ENCODE measurements around the gene ZNF675. TPM values are rescaled to one million over a fixed set of nuclear protein-coding genes. Genes with fewer than 3 reads are reported as not detected.
"Not testable (repeated sequence)": the region's sequence is repeated elsewhere in the genome, so short reads cannot be mapped to it uniquely, and the experiment has no call there.

Gene ZNF675
- polyA plus RNA-seq (2011; rRNA removed) (3.8 and 5.3 TPM in 2 replicates), polyA minus RNA-seq (2011; rRNA and poly(A)+ RNA removed) (4.3 and 5.1 TPM in 2 replicates)

DNA sequence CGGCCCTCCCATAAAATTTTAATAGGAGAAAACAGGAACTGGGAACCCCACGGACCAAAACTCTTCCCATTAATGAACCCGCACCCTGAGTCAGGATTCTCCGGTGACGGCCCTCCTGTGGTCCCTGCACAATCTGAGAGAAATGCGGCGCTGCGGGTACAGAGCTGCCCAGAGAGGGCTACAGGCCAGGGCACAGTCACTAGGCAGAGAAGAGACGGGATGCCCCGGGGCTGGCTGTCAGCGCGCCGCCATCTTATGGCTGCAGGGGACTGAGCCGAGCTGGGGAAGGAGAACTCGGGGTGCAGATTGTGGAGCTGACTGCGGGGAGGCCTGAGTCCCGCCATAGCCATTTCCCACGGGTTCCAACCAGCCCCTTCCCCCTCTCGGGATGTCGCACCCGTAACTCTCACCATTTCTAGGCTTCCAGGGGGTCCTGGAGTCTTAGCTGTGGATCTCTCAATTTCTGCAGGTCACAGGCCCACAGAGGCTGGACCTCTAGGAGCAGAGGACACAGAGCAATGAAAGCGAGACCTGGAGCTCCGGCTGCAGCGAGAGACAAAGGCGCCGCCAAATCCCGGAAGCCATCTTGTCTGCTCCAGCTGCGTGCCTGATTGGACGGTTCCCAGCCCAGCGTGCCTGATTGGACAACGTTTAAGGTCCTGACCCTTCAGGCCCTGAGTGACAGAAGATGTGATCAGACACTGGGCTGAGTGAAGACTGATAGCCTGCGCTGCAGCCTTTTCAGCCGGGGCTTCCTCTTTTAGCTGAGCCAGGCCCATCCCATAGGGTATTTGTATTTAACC, at the start of gene ZNF675:
Gene ZNF675 (minus strand): TSS at position 592 of the 803 bp plus-strand sequence. CDS start 179 bp downstream, at position 413.
- 0 out of 2 replicates have a peak, but pooled peaks have one; percentile 5 for TF ChIP-seq CTCF (IDR thresholded peaks at IDR 0.05; ENCODE audit: low read depth, low read length)
- DNase-seq (ENCODE audit: low read depth, low spot score) = peak; percentile 68
- CTCF ChIA-PET = no interaction called here

DNA sequence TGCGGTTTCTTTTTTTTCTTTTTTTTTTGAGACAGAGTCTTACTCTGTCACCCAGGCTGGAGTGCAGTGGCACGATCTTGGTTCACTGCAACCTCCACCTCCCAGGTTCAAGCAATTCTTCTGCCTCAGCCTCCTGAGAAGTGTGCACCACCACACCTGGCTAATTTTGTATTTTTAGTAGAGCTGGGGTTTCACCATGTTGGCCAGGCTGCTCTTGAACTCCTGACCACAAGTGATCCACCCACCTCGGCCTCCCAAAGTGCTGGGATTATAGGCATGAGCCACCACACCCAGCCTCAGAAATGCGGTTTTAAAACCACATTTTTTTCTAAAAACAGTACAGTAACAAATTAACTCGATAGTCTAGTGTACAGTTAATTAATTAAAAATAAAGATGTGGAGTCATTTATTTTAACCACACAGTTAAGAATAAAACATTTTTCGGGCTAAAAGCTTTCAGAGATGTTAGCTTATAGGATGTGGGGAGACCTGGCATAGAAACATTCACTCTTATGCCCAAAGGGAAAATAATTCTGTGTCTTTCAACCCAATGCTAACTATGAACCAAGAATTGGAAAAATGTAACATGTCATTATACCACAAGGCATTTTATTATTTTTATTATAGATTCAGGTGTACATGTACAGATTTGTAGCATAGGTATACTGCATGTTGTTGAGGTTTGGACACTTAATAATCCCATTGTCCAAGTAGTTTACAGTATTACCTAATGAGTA, 43.9 kb upstream of the ZNF675 start:
- peaks cover 13% of the 10 kb centered on the region; the same call in 1 of the 2 replicates for H3K9me3 ChIP-seq (ENCODE audit: control insufficient read depth, insufficient read depth, low read length)
- H3K27ac ChIP-seq (ENCODE audit: low read depth, low read length); POLR2A ChIA-PET; H3K27me3 ChIP-seq (ENCODE audit: control insufficient read depth, insufficient read depth, low read length); H3K4me3 ChIP-seq (ENCODE audit: low read depth, low read length); DNase-seq (ENCODE audit: low read depth, low spot score); CTCF ChIA-PET: not testable (repeated sequence)

More for the DNA sequence above, at the start of gene ZNF675:
- POLR2A ChIA-PET = interaction anchor here (0.9 to 1.2 kb wide), 4 partner anchors 228 to 611 kb away, joined by 3 to 4 read pairs (median 4); partner anchors contain the start of genes ZNF726 and ZNF91
- no peaks in the 10 kb centered on the region; the same call in none of the 2 replicates for H3K9me3 ChIP-seq (ENCODE audit: control insufficient read depth, insufficient read depth, low read length)
- peak within 1 kb of the TSS; percentile 87 for H3K27ac ChIP-seq (ENCODE audit: low read depth, low read length)
- no peaks in the 10 kb centered on the region for H3K27me3 ChIP-seq (ENCODE audit: control insufficient read depth, insufficient read depth, low read length)
- H3K4me3 ChIP-seq (ENCODE audit: low read depth, low read length) = peak within 1 kb of the TSS; percentile 82

GRCh38 chr19:23724161-23724560, 37.1 kb upstream of the ZNF675 start:
- H3K9me3 ChIP-seq (ENCODE audit: control insufficient read depth, insufficient read depth, low read length); H3K27me3 ChIP-seq (ENCODE audit: control insufficient read depth, insufficient read depth, low read length); DNase-seq (ENCODE audit: low read depth, low spot score); H3K27ac ChIP-seq (ENCODE audit: low read depth, low read length); POLR2A ChIA-PET; CTCF ChIA-PET; H3K4me3 ChIP-seq (ENCODE audit: low read depth, low read length): not testable (repeated sequence)

DNA sequence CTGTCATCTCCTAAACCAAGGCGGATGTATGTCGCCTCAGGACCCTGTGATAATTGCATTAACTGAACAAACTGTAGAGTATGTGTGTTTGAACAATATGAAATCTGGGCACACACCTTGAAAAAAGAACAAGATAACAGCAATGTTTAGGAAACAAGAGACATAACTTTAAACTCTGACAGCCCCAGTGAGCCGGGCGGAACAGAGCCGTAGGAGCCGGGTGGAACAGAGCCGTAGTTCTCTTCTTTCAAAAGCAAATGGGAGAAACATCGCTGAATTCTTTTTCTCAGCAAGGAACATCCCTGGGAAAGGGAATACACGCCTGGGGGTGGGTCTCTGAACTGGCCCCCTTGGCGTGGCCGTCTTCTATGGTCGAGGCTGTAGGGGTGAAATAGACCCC, 31.8 kb upstream of the ZNF675 start:
- TF ChIP-seq CTCF (IDR thresholded peaks at IDR 0.05; ENCODE audit: low read depth, low read length) = no peak
- DNase-seq (ENCODE audit: low read depth, low spot score) = no peak
- no peak overlapping the region for H3K27ac ChIP-seq (ENCODE audit: low read depth, low read length)
- ChIA-PET POLR2A (no interaction called here), CTCF (no interaction called here)
- no peaks in the 10 kb centered on the region; the same call in 1 of the 2 replicates for H3K9me3 ChIP-seq (ENCODE audit: control insufficient read depth, insufficient read depth, low read length)
- H3K27me3 ChIP-seq (ENCODE audit: control insufficient read depth, insufficient read depth, low read length) = no peaks in the 10 kb centered on the region
- H3K4me3 ChIP-seq (ENCODE audit: low read depth, low read length) = no peak overlapping the region

- H3K4me3 ChIP-seq (ENCODE audit: low read depth, low read length) = no peak overlapping the region
Measured at GRCh38 chr19:23716792-23717191, 29.8 kb upstream of the ZNF675 start.

More at GRCh38 chr19:23716792-23717191, 29.8 kb upstream of the ZNF675 start:
- no peaks in the 10 kb centered on the region for H3K27me3 ChIP-seq (ENCODE audit: control insufficient read depth, insufficient read depth, low read length)
- DNase-seq (ENCODE audit: low read depth, low spot score) = no peak
- no peak for TF ChIP-seq CTCF (IDR thresholded peaks at IDR 0.05; ENCODE audit: low read depth, low read length)
- peaks cover 4% of the 10 kb centered on the region for H3K9me3 ChIP-seq (ENCODE audit: control insufficient read depth, insufficient read depth, low read length)
- ChIA-PET CTCF (no interaction called here), POLR2A (no interaction called here)
- H3K27ac ChIP-seq (ENCODE audit: low read depth, low read length) = no peak overlapping the region
